GM21737 (cell line): Measurements from ENCODE around the gene SLC44A4.
A peak's percentile ranks its signal among the peaks of the same experiment; 100 is the strongest.
"Not testable (repeated sequence)": the region's sequence is repeated elsewhere in the genome, so short reads cannot be mapped to it uniquely, and the experiment has no call there.

Experiments
- ATAC-seq: cut with Tn5 transposase; IDR thresholded peaks from one replicate; pipeline ENCODE4 v1.9.1; 2021; ENCODE audit warnings: mild to moderate bottlenecking, moderate library complexity; ENCODE audit not compliant: unreplicated experiment

SLC44A4 gene

DNA sequence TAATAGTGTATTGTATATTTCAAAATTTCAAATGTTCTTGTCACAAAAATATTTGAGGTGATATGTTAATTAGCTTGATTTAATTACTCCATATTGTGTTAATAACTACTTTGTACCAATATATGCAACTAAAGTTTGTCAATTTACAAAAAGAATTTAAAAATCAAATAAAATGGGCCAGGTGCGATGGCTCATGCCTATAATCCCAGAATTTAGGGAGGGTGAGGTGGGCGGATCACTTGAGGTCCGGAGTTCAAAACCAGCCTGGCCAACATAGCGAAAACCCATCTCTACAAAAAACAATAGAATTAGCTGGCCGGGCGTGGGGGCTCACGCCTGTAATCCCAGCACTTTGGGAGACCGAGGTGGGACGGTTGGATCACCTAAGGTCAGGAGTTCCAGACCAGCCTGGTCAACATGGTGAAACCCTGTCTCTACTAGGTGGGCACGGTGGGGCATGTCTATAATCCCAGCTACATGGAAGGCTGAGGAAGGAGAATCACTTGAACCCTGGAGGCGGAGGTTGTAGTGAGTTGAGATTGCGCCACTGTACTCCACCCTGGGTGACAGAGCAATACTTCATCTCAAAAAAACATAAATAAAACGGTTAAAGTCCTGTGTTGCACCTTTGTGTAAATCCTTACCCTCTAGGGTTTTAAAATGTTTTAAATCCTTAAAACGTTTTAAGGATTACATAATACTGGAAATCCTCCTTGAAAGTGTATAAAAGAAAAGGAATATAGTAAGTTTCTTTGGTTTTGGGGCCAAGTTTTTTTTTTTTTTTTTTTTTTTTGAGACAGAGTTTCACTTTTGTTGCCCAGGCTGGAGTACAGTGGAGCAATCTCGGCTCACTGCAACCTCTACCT is 47.2 kb downstream of the SLC44A4 start:
- ATAC-seq, result no peak

GRCh38 chr6:31830886-31831335 is 47.9 kb downstream of the SLC44A4 start:
- ATAC-seq, result no peak

GRCh38 chr6:31829633-31830283 is 49.0 kb downstream of the SLC44A4 start:
- ATAC-seq, result no peak

DNA sequence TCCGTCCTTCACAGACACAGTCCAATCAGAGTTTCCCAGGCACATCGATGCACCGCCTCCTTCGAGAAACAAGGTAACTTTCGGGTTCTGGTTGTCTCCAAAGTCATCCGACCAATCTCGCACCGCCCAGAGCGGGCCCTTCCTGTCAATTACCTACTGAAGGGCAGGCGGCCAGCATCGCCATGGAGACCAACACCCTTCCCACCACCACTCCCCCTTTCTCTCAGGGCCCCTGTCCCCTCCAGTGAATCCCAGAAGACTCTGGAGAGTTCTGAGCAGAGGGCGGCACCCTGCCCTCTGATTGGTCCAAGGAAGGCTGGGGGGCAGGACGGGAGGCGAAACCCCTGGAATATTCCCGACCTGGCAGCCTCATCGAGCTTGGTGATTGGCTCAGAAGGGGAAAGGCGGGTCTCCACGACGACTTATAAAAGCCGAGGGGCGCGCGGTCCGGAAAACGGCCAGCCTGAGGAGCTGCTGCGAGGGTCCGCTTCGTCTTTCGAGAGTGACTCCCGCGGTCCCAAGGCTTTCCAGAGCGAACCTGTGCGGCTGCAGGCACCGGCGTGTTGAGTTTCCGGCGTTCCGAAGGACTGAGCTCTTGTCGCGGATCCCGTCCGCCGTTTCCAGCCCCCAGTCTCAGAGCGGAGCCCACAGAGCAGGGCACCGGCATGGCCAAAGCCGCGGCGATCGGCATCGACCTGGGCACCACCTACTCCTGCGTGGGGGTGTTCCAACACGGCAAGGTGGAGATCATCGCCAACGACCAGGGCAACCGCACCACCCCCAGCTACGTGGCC is 51.3 kb downstream of the SLC44A4 start, which contains the start of gene HSPA1B:
HSPA1B (plus strand) TSS at position 453 of the 794 bp plus-strand sequence; CDS start at position 666, 213 bp downstream.
- peak; percentile 57 for ATAC-seq

GRCh38 chr6:31826793-31827285 is 52.0 kb downstream of the SLC44A4 start:
- ATAC-seq, result no peak

- ATAC-seq, result no peak
Observed at GRCh38 chr6:31825553-31825952, 53.2 kb downstream of the SLC44A4 start.

- ATAC-seq, result not testable (repeated sequence)
Observed at GRCh38 chr6:31823592-31824196, 55.1 kb downstream of the SLC44A4 start.

GRCh38 chr6:31822036-31822821 is 56.6 kb downstream of the SLC44A4 start:
- no peak for ATAC-seq

DNA sequence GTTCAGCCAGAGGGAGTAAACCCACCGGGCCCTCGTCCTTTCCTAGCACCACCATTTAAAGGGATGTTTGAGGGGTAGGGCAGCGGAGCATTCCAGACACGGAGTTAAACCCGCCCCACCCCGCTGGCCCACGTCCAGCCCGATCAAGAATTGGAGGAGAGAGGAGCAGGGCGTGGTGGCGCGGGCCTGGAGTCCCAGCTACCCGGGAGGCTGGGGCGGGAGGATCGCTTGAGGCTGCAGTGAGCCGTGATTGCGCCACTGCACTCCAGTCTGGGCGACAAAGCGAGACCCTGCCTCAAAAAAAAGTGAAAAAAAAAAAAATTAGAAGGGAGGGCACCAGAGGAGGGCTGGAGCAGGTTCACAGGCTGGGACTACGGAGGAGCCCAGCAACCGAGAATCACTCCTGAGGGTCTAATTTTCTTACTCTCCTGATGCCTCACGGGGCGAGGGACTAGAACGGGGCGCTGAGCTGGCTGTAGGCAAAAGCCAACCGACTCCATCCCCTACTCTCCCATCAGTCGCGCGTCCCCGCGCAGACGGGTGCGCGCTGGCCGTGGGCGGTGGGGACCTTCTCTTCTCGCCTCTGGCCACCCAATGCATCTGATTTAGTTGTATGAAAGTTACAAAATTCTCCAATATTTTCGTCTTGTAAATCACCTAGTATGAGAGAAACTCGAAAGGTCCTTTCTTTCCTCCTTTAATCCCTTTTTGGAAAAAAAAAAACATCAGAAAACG is 57.3 kb downstream of the SLC44A4 start:
- ATAC-seq, result no peak

DNA sequence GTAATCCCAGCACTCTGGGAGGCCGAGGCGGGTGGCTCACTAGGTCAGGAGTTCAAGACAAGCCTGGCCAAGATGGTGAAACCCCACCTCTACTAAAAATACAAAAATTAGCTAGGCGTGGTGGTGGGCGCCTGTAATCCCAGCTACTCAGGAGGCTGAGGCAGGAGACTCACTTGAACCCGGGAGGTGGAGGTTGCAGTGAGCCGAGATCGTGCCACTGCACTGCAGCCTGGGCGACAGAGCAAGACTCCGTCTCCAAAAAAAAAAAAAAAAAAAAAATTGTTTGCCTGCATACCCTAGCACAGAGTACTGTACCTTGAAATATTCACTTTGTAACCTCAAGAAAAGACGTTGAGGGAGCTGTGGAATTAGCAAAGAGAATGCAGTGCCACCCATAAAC is 58.4 kb downstream of the SLC44A4 start:
- not testable (repeated sequence) for ATAC-seq

- ATAC-seq, result no peak
Observed at GRCh38 chr6:31819871-31820299, 58.9 kb downstream of the SLC44A4 start.

GRCh38 chr6:31817929-31818511 is 60.8 kb downstream of the SLC44A4 start:
- ATAC-seq, result not testable (repeated sequence)

GRCh38 chr6:31817133-31817928 is 61.5 kb downstream of the SLC44A4 start:
- ATAC-seq, result not testable (repeated sequence)

DNA sequence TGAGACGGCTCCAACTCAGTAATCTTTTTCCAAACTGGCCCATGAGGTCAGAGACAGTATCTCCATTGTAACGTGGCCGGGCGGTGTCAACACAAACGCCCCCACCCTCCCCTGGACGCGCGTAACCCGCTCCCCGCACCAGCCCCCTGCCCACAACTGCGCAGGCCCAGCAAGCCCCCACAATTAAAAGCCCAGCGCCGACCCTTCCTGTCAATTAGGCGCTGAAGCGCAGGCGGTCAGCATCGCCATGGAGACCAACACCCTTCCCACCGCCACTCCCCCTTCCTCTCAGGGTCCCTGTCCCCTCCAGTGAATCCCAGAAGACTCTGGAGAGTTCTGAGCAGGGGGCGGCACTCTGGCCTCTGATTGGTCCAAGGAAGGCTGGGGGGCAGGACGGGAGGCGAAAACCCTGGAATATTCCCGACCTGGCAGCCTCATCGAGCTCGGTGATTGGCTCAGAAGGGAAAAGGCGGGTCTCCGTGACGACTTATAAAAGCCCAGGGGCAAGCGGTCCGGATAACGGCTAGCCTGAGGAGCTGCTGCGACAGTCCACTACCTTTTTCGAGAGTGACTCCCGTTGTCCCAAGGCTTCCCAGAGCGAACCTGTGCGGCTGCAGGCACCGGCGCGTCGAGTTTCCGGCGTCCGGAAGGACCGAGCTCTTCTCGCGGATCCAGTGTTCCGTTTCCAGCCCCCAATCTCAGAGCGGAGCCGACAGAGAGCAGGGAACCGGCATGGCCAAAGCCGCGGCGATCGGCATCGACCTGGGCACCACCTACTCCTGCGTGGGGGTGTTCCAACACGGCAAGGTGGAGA is 63.6 kb downstream of the SLC44A4 start, which contains the start of the genes HSPA1A and HSPA1L:
HSPA1A (plus strand) TSS at position 519 of the 814 bp plus-strand sequence; CDS start at position 733, 214 bp downstream.
HSPA1L (minus strand) TSS at position 259 of the 814 bp plus-strand sequence. CDS start 3,311 bp downstream, outside the sequence.
- no peak for ATAC-seq

- ATAC-seq, result no peak
Observed at GRCh38 chr6:31814677-31815024, 64.1 kb downstream of the SLC44A4 start.

GRCh38 chr6:31813465-31813849 is 65.3 kb downstream of the SLC44A4 start:
- no peak for ATAC-seq
